Progenitor cell of endocrine pancreas (in vitro differentiated cells): ENCODE data around the gene THBD. TPM values are rescaled to one million over a fixed set of nuclear protein-coding genes. Genes with fewer than 3 reads are reported as not detected.

Source experiments
- DNase-seq: peaks from one replicate; pipeline ENCODE4 v3.0.0; 2021; ENCODE audit warnings: low spot score; ENCODE audit not compliant: unreplicated experiment
- H3K27ac Mint-ChIP-seq: 2 replicates; pipeline ENCODE4 v1.8.0; 2021; ENCODE audit warnings: mild to moderate bottlenecking, moderate library complexity, mixed read lengths
- H3K27me3 Mint-ChIP-seq: 2 replicates; pipeline ENCODE4 v1.8.0; 2021; ENCODE audit warnings: mixed read lengths
- H3K36me3 Mint-ChIP-seq: 2 replicates; pipeline ENCODE4 v1.8.0; 2022; ENCODE audit warnings: mixed read lengths; ENCODE audit not compliant: insufficient read depth
- H3K4me1 Mint-ChIP-seq: 2 replicates; pipeline ENCODE4 v1.8.0; 2021; ENCODE audit warnings: low read depth, mixed read lengths
- H3K4me3 Mint-ChIP-seq: 2 replicates; pipeline ENCODE4 v1.8.0; 2021; ENCODE audit warnings: low read depth, mild to moderate bottlenecking, moderate library complexity, mixed read lengths
- H3K9me3 Mint-ChIP-seq: 2 replicates; pipeline ENCODE4 v1.8.0; 2021; ENCODE audit warnings: low read depth, mixed read lengths
- total RNA-seq: library from RNA; stranded (reverse); gene quantifications from 2 replicates; pipeline ENCODE4 v1.2.1, GENCODE V29; 2021
- TF ChIP-seq, protein P1 (sequence below): fragments of 200-600 bp; sonication (generic); IDR thresholded peaks from one replicate; pipeline ENCODE4 v1.5.0; 2021; ENCODE audit warnings: antibody characterized with exemption, mild to moderate bottlenecking; ENCODE audit not compliant: unreplicated experiment

THBD gene
- total RNA-seq, 1 donor from 2014 or later: 0.19 TPM

DNA sequence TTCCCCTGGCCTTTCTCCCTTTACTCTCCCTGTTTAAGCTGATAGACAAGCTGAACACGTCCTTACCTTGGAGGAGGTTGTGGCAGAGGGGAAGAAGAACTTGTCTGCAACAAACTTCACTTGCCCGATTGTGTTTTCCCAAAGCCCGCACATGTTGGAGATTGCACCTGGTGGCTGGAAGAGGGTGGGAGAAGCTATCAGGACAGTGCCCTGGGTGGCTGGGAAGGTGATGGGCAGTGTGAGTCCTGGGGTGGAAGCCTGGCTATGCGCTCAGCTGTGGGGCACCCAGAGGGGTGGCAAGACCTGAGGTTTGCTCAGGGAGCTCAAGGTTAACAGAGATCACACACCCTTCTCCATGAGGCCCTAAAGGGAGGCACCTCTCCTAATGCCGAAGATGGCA lies 39.4 kb downstream of the THBD start:
- Mint-ChIP-seq H3K9me3 (no peaks in the 10 kb centered on the region), H3K27ac (no peak overlapping the region), H3K27me3 (peaks cover 2% of the 10 kb centered on the region), H3K4me1 (no peaks in the 10 kb centered on the region), H3K36me3 (no peaks in the 10 kb centered on the region), H3K4me3 (no peak overlapping the region)
- no peak for DNase-seq
- TF ChIP-seq, protein P1, sequence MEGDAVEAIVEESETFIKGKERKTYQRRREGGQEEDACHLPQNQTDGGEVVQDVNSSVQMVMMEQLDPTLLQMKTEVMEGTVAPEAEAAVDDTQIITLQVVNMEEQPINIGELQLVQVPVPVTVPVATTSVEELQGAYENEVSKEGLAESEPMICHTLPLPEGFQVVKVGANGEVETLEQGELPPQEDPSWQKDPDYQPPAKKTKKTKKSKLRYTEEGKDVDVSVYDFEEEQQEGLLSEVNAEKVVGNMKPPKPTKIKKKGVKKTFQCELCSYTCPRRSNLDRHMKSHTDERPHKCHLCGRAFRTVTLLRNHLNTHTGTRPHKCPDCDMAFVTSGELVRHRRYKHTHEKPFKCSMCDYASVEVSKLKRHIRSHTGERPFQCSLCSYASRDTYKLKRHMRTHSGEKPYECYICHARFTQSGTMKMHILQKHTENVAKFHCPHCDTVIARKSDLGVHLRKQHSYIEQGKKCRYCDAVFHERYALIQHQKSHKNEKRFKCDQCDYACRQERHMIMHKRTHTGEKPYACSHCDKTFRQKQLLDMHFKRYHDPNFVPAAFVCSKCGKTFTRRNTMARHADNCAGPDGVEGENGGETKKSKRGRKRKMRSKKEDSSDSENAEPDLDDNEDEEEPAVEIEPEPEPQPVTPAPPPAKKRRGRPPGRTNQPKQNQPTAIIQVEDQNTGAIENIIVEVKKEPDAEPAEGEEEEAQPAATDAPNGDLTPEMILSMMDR: no peak

DNA sequence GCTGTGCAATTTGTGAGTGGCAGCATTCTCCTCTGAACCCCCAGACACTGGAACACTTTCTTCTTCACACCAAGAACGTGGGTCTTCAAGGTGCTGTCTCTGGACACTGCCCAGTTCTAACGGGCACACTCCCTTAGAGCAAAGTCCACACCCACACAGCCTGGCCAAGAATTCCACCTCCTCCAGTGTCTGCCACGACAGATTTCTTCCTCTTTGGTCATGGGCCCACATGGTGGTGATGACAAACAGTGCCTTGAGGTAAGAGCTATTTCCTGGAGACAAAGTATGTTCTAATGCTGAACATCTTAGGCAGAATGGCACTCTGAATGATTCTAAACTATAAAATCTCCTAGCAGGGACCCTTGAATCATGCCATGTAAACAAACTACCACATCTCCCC lies 39.8 kb downstream of the THBD start:
- H3K36me3 Mint-ChIP-seq: no peaks in the 10 kb centered on the region
- H3K4me1 Mint-ChIP-seq: no peaks in the 10 kb centered on the region
- H3K9me3 Mint-ChIP-seq: no peaks in the 10 kb centered on the region
- TF ChIP-seq, protein P1: no peak
- DNase-seq: no peak
- H3K27ac Mint-ChIP-seq: no peak overlapping the region
- no peak overlapping the region for H3K4me3 Mint-ChIP-seq
- peaks cover 2% of the 10 kb centered on the region for H3K27me3 Mint-ChIP-seq

DNA sequence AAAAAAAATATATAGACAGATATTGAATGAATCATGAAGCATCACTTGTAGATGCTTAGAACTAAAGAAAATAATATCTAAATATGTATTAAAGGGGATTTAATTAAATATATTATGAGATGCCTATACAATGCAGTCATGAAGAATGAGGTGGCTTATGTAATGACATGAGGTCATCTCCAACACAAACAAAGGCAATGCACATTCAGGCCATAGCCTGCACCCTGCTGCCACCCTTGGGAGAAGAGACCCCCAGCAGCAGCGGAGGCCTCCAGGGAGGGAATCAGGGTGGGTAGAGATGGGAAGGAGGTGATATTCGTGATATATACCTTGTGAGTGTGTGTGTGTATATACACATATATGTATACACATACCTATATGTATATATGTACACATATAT lies 40.8 kb downstream of the THBD start:
- Mint-ChIP-seq H3K27me3 (peaks cover 6% of the 10 kb centered on the region), H3K9me3 (no peaks in the 10 kb centered on the region), H3K36me3 (no peaks in the 10 kb centered on the region), H3K4me1 (no peaks in the 10 kb centered on the region), H3K27ac (no peak overlapping the region), H3K4me3 (no peak overlapping the region)
- no peak for DNase-seq
- TF ChIP-seq, protein P1: no peak

DNA sequence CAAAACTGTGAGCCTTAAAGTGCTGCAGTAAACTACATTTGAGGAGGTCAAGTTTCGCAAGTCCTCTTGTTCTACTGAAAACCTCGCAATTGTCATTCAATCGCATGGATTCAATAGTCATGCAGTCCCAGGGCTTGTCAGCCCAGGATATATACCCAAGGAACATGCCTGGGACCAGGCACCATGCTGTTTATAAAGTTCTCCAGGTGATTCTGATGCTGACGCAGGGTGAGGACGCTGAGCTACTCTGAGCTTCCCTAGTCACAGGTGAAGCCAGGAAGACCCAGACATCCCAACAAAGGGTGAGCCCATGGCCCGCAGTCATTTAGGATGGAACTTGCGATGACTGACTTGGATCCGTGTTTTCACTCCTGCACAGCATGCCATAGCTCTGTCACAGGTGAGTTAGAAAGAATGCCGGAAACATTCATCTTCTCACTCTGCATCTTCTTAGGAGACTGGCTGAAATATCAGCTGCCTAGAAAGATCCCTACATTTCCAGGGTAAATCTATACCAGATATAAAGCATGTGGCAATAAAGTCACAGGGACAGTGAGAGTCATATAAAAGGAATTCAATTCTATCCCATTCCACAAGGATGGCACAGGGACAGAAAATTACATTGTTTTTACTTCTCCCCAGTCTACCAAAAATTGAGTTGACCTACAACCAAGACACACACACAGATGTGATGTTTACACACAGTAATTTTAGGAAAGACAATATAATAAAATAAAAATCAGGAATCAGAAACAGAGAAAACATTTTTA lies 41.4 kb downstream of the THBD start:
- TF ChIP-seq, protein P1: no peak
- H3K9me3 Mint-ChIP-seq: no peaks in the 10 kb centered on the region
- no peaks in the 10 kb centered on the region for H3K36me3 Mint-ChIP-seq
- H3K4me3 Mint-ChIP-seq: no peak overlapping the region
- H3K27ac Mint-ChIP-seq: no peak overlapping the region
- peaks cover 4% of the 10 kb centered on the region for H3K27me3 Mint-ChIP-seq
- DNase-seq: no peak
- no peaks in the 10 kb centered on the region for H3K4me1 Mint-ChIP-seq

DNA sequence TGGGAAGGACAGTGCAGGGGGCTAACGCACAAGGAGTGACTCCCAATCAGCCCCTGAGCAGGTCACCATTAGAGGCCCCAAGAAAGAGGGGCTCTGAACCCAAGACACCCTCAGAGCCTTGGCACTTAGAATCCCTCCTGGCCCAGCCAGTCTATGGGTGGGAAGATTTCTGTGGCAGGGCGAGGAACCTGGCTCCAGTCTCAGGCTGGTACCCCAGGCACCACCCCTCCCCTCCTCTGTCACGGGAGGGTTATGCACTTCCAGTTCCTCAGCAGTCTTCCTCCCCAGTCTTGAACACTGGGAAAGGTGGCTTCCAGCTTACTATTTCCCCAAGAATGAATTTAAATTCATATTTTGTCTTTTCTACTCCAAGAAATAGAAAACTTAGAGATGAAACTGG lies 42.0 kb downstream of the THBD start:
- Mint-ChIP-seq H3K4me3 (no peak overlapping the region), H3K4me1 (no peaks in the 10 kb centered on the region)

More for the DNA sequence above, 42.0 kb downstream of the THBD start:
- no peaks in the 10 kb centered on the region for H3K36me3 Mint-ChIP-seq
- no peak overlapping the region for H3K27ac Mint-ChIP-seq
- DNase-seq: no peak
- H3K27me3 Mint-ChIP-seq: peaks cover 4% of the 10 kb centered on the region
- TF ChIP-seq, protein P1: no peak
- H3K9me3 Mint-ChIP-seq: no peaks in the 10 kb centered on the region
